WTC11 (cell line): Measurements from ENCODE around the gene RABGGTA. TPM values are rescaled to one million over a fixed set of nuclear protein-coding genes. Genes with fewer than 3 reads are reported as not detected.

ENCODE experiments used
- ATAC-seq: fragments of 200-7000 bp; cut with Tn5 transposase; 2 replicates; pipeline ENCODE4 v1.10.0; 2021; ENCODE audit warnings: mild to moderate bottlenecking, moderate library complexity
- CTCF ChIA-PET: fragments of 300-600 bp; sonication (Branson Sonifier 250); formaldehyde crosslinking; loops from one replicate; lab custom pipeline; 2021; ENCODE audit warnings: antibody characterized with exemption; lab: Charles Lee
- POLR2A ChIA-PET: fragments of 350-600 bp; sonication (Branson Sonifier 250); formaldehyde crosslinking; loops from one replicate; lab custom pipeline; 2021; ENCODE audit warnings: antibody characterized with exemption; lab: Charles Lee
- DNase-seq: peaks from one replicate; pipeline ENCODE4 v3.0.0; 2021; ENCODE audit warnings: low spot score
- H3K27ac Mint-ChIP-seq: 2 replicates; pipeline ENCODE4 v1.8.0; 2021; ENCODE audit warnings: mixed read lengths
- H3K27me3 Mint-ChIP-seq: 2 replicates; pipeline ENCODE4 v1.8.0; 2021; ENCODE audit warnings: low read depth, mild to moderate bottlenecking, moderate library complexity, mixed read lengths
- H3K36me3 Mint-ChIP-seq: 2 replicates; pipeline ENCODE4 v1.8.0; 2021; ENCODE audit warnings: mixed read lengths
- H3K4me1 Mint-ChIP-seq: 2 replicates; pipeline ENCODE4 v1.8.0; 2022; ENCODE audit warnings: mixed read lengths
- H3K4me3 Mint-ChIP-seq: 2 replicates; pipeline ENCODE4 v1.8.0; 2021; ENCODE audit warnings: mild to moderate bottlenecking, moderate library complexity, mixed read lengths
- H3K9me3 Mint-ChIP-seq: 2 replicates; pipeline ENCODE4 v1.8.0; 2021; ENCODE audit warnings: mixed read lengths
- ATF1 ChIP-seq: sonication (generic); formaldehyde crosslinking; IDR thresholded peaks from 2 replicates; pipeline ENCODE4 v1.8.1; 2023; ENCODE audit warnings: mild to moderate bottlenecking, moderate library complexity, missing genetic modification reagents
- FOXJ3 ChIP-seq: sonication (generic); formaldehyde crosslinking; IDR thresholded peaks from 2 replicates; pipeline ENCODE4 v1.9.0; 2021; ENCODE audit warnings: missing genetic modification reagents, mild to moderate bottlenecking, borderline replicate concordance
- FOXK1 ChIP-seq: sonication (generic); formaldehyde crosslinking; IDR thresholded peaks from 2 replicates; pipeline ENCODE4 v1.8.0; 2022; ENCODE audit warnings: mild to moderate bottlenecking, moderate library complexity, missing genetic modification reagents
- FOXP1 ChIP-seq: sonication (generic); formaldehyde crosslinking; IDR thresholded peaks from 2 replicates; pipeline ENCODE4 v1.8.0; 2022; ENCODE audit warnings: missing genetic modification reagents, mild to moderate bottlenecking, moderate library complexity, borderline replicate concordance
- GTF2I ChIP-seq: fragments of 250-450 bp; sonication (Bioruptor Pico); conservative IDR thresholded peaks from 2 replicates; pipeline ENCODE4 v1.4.0; 2021; ENCODE audit warnings: mild to moderate bottlenecking
- HMGA2 ChIP-seq: fragments of 250-450 bp; sonication (Bioruptor Pico); IDR thresholded peaks from 2 replicates; pipeline ENCODE4 v1.4.0; 2021; ENCODE audit warnings: mild to moderate bottlenecking, moderate library complexity
- NR3C1 ChIP-seq: sonication (generic); formaldehyde crosslinking; conservative IDR thresholded peaks from 2 replicates; pipeline ENCODE4 v1.8.1; 2023; ENCODE audit warnings: low read depth, mild to moderate bottlenecking, missing genetic modification reagents
- TCF7 ChIP-seq: sonication (generic); formaldehyde crosslinking; IDR thresholded peaks from 2 replicates; pipeline ENCODE4 v1.8.0; 2022; ENCODE audit warnings: mild to moderate bottlenecking, low read depth, missing genetic modification reagents, moderate library complexity
- TEAD1 ChIP-seq: sonication (generic); formaldehyde crosslinking; IDR thresholded peaks from 2 replicates; pipeline ENCODE4 v1.8.0; 2022; ENCODE audit warnings: mild to moderate bottlenecking, missing genetic modification reagents
- ZBTB21 ChIP-seq: sonication (generic); formaldehyde crosslinking; IDR thresholded peaks from 2 replicates; pipeline ENCODE4 v1.8.1; 2023; ENCODE audit warnings: mild to moderate bottlenecking, missing genetic modification reagents, borderline replicate concordance
- ZNF138 ChIP-seq: sonication (generic); formaldehyde crosslinking; conservative IDR thresholded peaks from 2 replicates; pipeline ENCODE4 v1.8.1; 2022; ENCODE audit warnings: mild to moderate bottlenecking, moderate library complexity, missing genetic modification reagents
- ZNF416 ChIP-seq: fragments of 250-450 bp; sonication (Bioruptor Pico); IDR thresholded peaks from 2 replicates; pipeline ENCODE4 v1.9.0; 2021; ENCODE audit warnings: mild to moderate bottlenecking, inconsistent platforms
- ZNF423 ChIP-seq: fragments of 250-450 bp; sonication (Bioruptor Pico); IDR thresholded peaks from 2 replicates; pipeline ENCODE4 v2.1.2; 2022; ENCODE audit warnings: mild to moderate bottlenecking, moderate library complexity
- total RNA-seq: library from RNA; stranded (reverse); gene quantifications from 3 replicates; pipeline ENCODE4 v1.2.3, GENCODE V29; 2021
- TF ChIP-seq, protein P1 (sequence below): sonication (generic); formaldehyde crosslinking; IDR thresholded peaks from 2 replicates; pipeline ENCODE4 v1.8.0; 2022; ENCODE audit warnings: mild to moderate bottlenecking, missing genetic modification reagents
- TF ChIP-seq, protein P2 (sequence below): sonication (generic); formaldehyde crosslinking; IDR thresholded peaks from 2 replicates; pipeline ENCODE4 v1.8.1; 2023; ENCODE audit warnings: mild to moderate bottlenecking, missing genetic modification reagents
- TF ChIP-seq, protein P3 (sequence below): sonication (generic); formaldehyde crosslinking; IDR thresholded peaks from 2 replicates; pipeline ENCODE4 v1.8.1; 2022; ENCODE audit warnings: low read depth, missing genetic modification reagents, borderline replicate concordance
- TF ChIP-seq, protein P4 (sequence below): sonication (generic); formaldehyde crosslinking; IDR thresholded peaks from 2 replicates; pipeline ENCODE4 v1.8.0; 2023; ENCODE audit warnings: missing genetic modification reagents, mild to moderate bottlenecking, borderline replicate concordance
- TF ChIP-seq, protein P5 (sequence below): sonication (generic); formaldehyde crosslinking; IDR thresholded peaks from 2 replicates; pipeline ENCODE4 v1.8.1; 2023; ENCODE audit warnings: mild to moderate bottlenecking, missing genetic modification reagents

RABGGTA gene
- total RNA-seq, 1 experiment from 2014 or later, result 27.1 TPM

DNA sequence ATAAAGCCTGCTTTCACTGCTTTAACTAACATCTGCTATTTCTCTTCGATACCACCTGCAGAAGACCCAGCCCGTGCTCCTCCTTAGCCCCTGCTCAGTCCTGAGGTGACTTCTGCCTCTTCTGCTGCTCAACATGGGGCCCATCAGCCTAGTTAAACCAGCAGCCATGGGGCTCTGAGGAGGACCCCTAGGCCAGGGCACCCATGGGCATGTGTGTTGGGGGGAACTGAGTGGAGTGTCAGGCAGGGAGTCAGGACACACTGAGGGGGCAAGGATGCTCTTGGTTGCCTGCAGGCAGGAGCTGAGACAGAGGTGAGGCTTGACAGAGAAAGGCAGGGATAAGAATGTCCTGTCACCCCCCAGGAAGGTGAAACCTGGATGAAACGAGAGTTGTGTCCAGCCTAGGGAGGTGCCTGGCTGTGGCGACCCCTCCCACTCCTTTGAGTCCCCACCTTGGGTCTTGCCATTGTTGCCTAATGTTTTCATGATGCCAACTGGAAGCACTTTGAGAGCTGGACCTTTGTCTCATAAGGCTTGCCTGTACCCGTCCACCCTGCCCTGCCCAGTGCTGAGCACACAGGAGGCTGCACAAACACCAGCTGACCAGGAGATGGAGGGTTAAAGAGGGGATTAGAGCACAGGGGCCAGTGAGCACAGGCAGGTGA, 12.5 kb upstream of the RABGGTA start:
- POLR2A ChIA-PET, result no interaction called here
- H3K27me3 Mint-ChIP-seq, result no peaks in the 10 kb centered on the region
- no peak for TF ChIP-seq ZNF423 (CRISPR knock-in tag)
- no peak for TF ChIP-seq TEAD1 (CRISPR knock-in tag)
- TF ChIP-seq, protein P1, sequence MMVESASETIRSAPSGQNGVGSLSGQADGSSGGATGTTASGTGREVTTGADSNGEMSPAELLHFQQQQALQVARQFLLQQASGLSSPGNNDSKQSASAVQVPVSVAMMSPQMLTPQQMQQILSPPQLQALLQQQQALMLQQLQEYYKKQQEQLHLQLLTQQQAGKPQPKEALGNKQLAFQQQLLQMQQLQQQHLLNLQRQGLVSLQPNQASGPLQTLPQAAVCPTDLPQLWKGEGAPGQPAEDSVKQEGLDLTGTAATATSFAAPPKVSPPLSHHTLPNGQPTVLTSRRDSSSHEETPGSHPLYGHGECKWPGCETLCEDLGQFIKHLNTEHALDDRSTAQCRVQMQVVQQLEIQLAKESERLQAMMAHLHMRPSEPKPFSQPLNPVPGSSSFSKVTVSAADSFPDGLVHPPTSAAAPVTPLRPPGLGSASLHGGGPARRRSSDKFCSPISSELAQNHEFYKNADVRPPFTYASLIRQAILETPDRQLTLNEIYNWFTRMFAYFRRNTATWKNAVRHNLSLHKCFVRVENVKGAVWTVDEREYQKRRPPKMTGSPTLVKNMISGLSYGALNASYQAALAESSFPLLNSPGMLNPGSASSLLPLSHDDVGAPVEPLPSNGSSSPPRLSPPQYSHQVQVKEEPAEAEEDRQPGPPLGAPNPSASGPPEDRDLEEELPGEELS (CRISPR knock-in tag), result no peak
- TF ChIP-seq HMGA2 (CRISPR knock-in tag), result no peak
- no peak for TF ChIP-seq TCF7
- no peak for TF ChIP-seq NR3C1
- TF ChIP-seq ZBTB21 (CRISPR knock-in tag), result no peak
- no peak for TF ChIP-seq ZNF138 (CRISPR knock-in tag)
- no peak for TF ChIP-seq FOXP1 (CRISPR knock-in tag)
- no peak for TF ChIP-seq FOXJ3 (CRISPR knock-in tag)
- no peak for TF ChIP-seq ATF1 (CRISPR knock-in tag)
- no peak for TF ChIP-seq ZNF416 (CRISPR knock-in tag)
- TF ChIP-seq, protein P2, sequence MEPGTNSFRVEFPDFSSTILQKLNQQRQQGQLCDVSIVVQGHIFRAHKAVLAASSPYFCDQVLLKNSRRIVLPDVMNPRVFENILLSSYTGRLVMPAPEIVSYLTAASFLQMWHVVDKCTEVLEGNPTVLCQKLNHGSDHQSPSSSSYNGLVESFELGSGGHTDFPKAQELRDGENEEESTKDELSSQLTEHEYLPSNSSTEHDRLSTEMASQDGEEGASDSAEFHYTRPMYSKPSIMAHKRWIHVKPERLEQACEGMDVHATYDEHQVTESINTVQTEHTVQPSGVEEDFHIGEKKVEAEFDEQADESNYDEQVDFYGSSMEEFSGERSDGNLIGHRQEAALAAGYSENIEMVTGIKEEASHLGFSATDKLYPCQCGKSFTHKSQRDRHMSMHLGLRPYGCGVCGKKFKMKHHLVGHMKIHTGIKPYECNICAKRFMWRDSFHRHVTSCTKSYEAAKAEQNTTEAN (CRISPR knock-in tag), result no peak
- TF ChIP-seq, protein P3, sequence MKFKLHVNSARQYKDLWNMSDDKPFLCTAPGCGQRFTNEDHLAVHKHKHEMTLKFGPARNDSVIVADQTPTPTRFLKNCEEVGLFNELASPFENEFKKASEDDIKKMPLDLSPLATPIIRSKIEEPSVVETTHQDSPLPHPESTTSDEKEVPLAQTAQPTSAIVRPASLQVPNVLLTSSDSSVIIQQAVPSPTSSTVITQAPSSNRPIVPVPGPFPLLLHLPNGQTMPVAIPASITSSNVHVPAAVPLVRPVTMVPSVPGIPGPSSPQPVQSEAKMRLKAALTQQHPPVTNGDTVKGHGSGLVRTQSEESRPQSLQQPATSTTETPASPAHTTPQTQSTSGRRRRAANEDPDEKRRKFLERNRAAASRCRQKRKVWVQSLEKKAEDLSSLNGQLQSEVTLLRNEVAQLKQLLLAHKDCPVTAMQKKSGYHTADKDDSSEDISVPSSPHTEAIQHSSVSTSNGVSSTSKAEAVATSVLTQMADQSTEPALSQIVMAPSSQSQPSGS (CRISPR knock-in tag), result no peak
- TF ChIP-seq FOXK1, result no peak
- TF ChIP-seq, all 79 proteins: peak for 0
- Mint-ChIP-seq H3K36me3 (no peaks in the 10 kb centered on the region), H3K27ac (no peak overlapping the region), H3K4me1 (no peaks in the 10 kb centered on the region), H3K4me3 (no peak overlapping the region), H3K9me3 (no peaks in the 10 kb centered on the region)
- CTCF ChIA-PET, result interaction anchor here (1.3 to 2.8 kb wide), 5 partner anchors 8 to 42 kb away, joined by 4 to 15 read pairs (median 6); partner anchors contain the start of genes CIDEB, RABGGTA and TINF2
- DNase-seq (no peak), ATAC-seq (no peak)

DNA sequence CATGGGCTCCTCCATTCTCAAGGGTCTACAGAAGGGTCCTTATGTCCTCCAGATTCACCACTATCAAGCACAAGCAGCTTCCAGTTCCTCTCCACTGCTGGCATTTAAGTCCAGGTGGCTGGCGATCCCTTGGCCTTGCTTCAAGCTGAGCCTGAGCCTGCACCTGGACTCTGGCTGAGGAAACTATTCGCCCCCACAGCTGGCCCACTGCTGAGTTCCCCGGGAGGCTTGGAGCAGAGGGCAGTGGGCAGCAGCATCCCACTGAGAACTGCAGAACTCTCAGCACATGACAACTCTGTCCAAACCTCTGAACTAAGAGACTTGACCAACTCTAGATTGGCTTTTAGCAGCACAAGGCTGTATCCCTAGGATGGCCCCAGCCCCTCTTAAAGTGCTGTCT, 11.3 kb upstream of the RABGGTA start:
- Mint-ChIP-seq H3K36me3 (no peaks in the 10 kb centered on the region), H3K4me1 (no peaks in the 10 kb centered on the region), H3K27ac (no peak overlapping the region), H3K27me3 (no peaks in the 10 kb centered on the region), H3K9me3 (no peaks in the 10 kb centered on the region), H3K4me3 (no peak overlapping the region)
- CTCF ChIA-PET, result interaction anchor here (1.1 to 2.8 kb wide), 6 partner anchors 9 to 46 kb away, joined by 3 to 15 read pairs (median 5); partner anchors contain the start of genes CIDEB, RABGGTA and TINF2
- TF ChIP-seq, protein P4, sequence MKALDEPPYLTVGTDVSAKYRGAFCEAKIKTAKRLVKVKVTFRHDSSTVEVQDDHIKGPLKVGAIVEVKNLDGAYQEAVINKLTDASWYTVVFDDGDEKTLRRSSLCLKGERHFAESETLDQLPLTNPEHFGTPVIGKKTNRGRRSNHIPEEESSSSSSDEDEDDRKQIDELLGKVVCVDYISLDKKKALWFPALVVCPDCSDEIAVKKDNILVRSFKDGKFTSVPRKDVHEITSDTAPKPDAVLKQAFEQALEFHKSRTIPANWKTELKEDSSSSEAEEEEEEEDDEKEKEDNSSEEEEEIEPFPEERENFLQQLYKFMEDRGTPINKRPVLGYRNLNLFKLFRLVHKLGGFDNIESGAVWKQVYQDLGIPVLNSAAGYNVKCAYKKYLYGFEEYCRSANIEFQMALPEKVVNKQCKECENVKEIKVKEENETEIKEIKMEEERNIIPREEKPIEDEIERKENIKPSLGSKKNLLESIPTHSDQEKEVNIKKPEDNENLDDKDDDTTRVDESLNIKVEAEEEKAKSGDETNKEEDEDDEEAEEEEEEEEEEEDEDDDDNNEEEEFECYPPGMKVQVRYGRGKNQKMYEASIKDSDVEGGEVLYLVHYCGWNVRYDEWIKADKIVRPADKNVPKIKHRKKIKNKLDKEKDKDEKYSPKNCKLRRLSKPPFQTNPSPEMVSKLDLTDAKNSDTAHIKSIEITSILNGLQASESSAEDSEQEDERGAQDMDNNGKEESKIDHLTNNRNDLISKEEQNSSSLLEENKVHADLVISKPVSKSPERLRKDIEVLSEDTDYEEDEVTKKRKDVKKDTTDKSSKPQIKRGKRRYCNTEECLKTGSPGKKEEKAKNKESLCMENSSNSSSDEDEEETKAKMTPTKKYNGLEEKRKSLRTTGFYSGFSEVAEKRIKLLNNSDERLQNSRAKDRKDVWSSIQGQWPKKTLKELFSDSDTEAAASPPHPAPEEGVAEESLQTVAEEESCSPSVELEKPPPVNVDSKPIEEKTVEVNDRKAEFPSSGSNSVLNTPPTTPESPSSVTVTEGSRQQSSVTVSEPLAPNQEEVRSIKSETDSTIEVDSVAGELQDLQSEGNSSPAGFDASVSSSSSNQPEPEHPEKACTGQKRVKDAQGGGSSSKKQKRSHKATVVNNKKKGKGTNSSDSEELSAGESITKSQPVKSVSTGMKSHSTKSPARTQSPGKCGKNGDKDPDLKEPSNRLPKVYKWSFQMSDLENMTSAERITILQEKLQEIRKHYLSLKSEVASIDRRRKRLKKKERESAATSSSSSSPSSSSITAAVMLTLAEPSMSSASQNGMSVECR, result no peak
- TF ChIP-seq, protein P5, sequence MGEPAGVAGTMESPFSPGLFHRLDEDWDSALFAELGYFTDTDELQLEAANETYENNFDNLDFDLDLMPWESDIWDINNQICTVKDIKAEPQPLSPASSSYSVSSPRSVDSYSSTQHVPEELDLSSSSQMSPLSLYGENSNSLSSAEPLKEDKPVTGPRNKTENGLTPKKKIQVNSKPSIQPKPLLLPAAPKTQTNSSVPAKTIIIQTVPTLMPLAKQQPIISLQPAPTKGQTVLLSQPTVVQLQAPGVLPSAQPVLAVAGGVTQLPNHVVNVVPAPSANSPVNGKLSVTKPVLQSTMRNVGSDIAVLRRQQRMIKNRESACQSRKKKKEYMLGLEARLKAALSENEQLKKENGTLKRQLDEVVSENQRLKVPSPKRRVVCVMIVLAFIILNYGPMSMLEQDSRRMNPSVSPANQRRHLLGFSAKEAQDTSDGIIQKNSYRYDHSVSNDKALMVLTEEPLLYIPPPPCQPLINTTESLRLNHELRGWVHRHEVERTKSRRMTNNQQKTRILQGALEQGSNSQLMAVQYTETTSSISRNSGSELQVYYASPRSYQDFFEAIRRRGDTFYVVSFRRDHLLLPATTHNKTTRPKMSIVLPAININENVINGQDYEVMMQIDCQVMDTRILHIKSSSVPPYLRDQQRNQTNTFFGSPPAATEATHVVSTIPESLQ (CRISPR knock-in tag), result no peak
- no peak for TF ChIP-seq GTF2I (CRISPR knock-in tag)
- POLR2A ChIA-PET, result interaction anchor here (1.4 kb wide), 1 partner anchor 11 kb away, joined by 4 read pairs; the partner anchor contains the start of gene RABGGTA
- ATAC-seq (no peak), DNase-seq (no peak)
